ENCODE data around the gene VDR. TPM values are rescaled to one million over a fixed set of nuclear protein-coding genes. Genes with fewer than 3 reads are reported as not detected.

Gene VDR
- total RNA-seq, 1 experiment from 2014 or later: 9.5 TPM

DNA sequence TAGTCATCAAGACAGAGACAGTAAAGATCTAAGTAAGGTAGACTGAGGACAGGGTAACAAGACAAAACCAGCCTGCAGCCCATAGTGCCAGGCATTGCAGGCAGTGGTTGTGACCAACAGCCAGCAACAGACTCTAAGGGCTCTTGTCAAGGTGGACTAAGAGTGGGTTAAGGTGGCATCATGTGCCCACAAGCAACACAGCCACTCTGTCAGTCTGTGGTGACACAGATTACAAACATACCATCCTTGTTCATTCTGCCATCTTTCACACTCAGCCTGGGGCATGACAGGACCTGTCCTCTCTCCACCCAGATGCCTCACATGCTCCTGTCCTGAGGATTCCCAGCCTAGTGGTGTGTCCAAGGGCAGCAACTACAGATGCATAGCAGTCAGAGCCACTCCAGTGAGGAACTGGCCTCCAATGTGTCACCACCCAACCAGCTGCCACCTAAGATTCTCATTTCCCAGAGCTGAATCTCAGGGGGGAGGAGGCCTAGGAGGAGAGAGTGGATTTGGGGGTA, 28.3 kb downstream of the VDR start:
- Histone ChIP-seq H3K36me3 (ENCODE audit: control insufficient read depth in 1 of 2, insufficient read depth in 2 of 2, low read length in 2 of 2) (peaks cover 0 to 3% of the 10 kb centered on the region in 2 experiments; a peak in 1 of 4 replicates), H3K9me3 (ENCODE audit: control insufficient read depth in 1 of 2, insufficient read depth in 1 of 2, low read depth in 1 of 2, low read length in 2 of 2) (no peaks in the 10 kb centered on the region)

More for the DNA sequence above, 28.3 kb downstream of the VDR start:
- H3K4me2 ChIP-seq (ENCODE audit: low read length): no peak overlapping the region
- H2AFZ ChIP-seq (ENCODE audit: low read depth, low read length, poor library complexity, severe bottlenecking): no peak overlapping the region
- H3K4me1 ChIP-seq (ENCODE audit: control insufficient read depth in 1 of 2, insufficient read depth in 2 of 2, low read length in 2 of 2): peaks cover 3 to 4% of the 10 kb centered on the region in 2 experiments; a peak in 3 of 4 replicates
- H3K79me2 ChIP-seq (ENCODE audit: insufficient read depth, low read length): no peaks in the 10 kb centered on the region
- DNase-seq (ENCODE audit: low read depth, low spot score) (no peak), ATAC-seq (no peak)
- TF ChIP-seq ZFX (IDR thresholded peaks at IDR 0.05) (no peak), JUND (IDR thresholded peaks at IDR 0.05) (no peak), RAD21 (IDR thresholded peaks at IDR 0.05; ENCODE audit: low read depth) (no peak), YY1 (IDR thresholded peaks at IDR 0.05; ENCODE audit: extremely low read depth, insufficient replicate concordance, low read depth, low read length) (no peak), EZH2phosphoT487 (IDR thresholded peaks at IDR 0.05; ENCODE audit: borderline replicate concordance) (no peak), ELF1 (IDR thresholded peaks at IDR 0.05; ENCODE audit: borderline replicate concordance, low read depth) (no peak), CEBPB (IDR thresholded peaks at IDR 0.05; ENCODE audit: low read depth) (no peak), POLR2AphosphoS5 (IDR thresholded peaks at IDR 0.05; ENCODE audit: low read depth, low read length) (no peak), TCF7L2 (IDR thresholded peaks at IDR 0.05; ENCODE audit: borderline replicate concordance, extremely low read depth, insufficient read depth, insufficient read length) (no peak), SRF (IDR thresholded peaks at IDR 0.05; ENCODE audit: low read depth) (no peak)
- TF ChIP-seq, protein P1, sequence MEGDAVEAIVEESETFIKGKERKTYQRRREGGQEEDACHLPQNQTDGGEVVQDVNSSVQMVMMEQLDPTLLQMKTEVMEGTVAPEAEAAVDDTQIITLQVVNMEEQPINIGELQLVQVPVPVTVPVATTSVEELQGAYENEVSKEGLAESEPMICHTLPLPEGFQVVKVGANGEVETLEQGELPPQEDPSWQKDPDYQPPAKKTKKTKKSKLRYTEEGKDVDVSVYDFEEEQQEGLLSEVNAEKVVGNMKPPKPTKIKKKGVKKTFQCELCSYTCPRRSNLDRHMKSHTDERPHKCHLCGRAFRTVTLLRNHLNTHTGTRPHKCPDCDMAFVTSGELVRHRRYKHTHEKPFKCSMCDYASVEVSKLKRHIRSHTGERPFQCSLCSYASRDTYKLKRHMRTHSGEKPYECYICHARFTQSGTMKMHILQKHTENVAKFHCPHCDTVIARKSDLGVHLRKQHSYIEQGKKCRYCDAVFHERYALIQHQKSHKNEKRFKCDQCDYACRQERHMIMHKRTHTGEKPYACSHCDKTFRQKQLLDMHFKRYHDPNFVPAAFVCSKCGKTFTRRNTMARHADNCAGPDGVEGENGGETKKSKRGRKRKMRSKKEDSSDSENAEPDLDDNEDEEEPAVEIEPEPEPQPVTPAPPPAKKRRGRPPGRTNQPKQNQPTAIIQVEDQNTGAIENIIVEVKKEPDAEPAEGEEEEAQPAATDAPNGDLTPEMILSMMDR (IDR thresholded peaks at IDR 0.05 in 2 of 3, conservative IDR thresholded peaks at IDR 0.05 in 1 of 3; ENCODE audit: borderline replicate concordance in 1 of 3, insufficient read depth in 1 of 3, low read depth in 2 of 3, low read length in 2 of 3): no peak
- TF ChIP-seq, protein P2, sequence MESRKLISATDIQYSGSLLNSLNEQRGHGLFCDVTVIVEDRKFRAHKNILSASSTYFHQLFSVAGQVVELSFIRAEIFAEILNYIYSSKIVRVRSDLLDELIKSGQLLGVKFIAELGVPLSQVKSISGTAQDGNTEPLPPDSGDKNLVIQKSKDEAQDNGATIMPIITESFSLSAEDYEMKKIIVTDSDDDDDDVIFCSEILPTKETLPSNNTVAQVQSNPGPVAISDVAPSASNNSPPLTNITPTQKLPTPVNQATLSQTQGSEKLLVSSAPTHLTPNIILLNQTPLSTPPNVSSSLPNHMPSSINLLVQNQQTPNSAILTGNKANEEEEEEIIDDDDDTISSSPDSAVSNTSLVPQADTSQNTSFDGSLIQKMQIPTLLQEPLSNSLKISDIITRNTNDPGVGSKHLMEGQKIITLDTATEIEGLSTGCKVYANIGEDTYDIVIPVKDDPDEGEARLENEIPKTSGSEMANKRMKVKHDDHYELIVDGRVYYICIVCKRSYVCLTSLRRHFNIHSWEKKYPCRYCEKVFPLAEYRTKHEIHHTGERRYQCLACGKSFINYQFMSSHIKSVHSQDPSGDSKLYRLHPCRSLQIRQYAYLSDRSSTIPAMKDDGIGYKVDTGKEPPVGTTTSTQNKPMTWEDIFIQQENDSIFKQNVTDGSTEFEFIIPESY (IDR thresholded peaks at IDR 0.05; ENCODE audit: extremely low read depth, insufficient replicate concordance, low read length): no peak
- ChIA-PET RAD21 (ENCODE audit: low non-redundant PET in 1 of 2, low total read pairs in 2 of 2, uncharacterized antibody in 2 of 2, unreplicated experiment in 2 of 2) (no interaction called here), POLR2A (no interaction called here), CTCF (no interaction called here)
- no peaks in the 10 kb centered on the region for H4K20me1 ChIP-seq (ENCODE audit: insufficient read depth)
- intact Hi-C loops (cut with micrococcal nuclease): no loop called here
- no TSS peak for BruUV-seq (replicated peaks)
- H3K4me3 ChIP-seq (replicated peaks in 1 of 2; ENCODE audit: low read depth in 1 of 2, low read length in 2 of 2): no peak overlapping the region
- no peaks in the 10 kb centered on the region for H3K27me3 ChIP-seq (ENCODE audit: insufficient read depth, low read length)
- H3K9ac ChIP-seq (ENCODE audit: low read length): no peak overlapping the region
- H3K27ac ChIP-seq (ENCODE audit: low read depth, low read length): no peak overlapping the region
- no peaks in the 10 kb centered on the region for H3K9me2 ChIP-seq (ENCODE audit: insufficient read depth)

All from HCT116 (cell line).